ENCODE data around the gene RPS18.

DNA sequence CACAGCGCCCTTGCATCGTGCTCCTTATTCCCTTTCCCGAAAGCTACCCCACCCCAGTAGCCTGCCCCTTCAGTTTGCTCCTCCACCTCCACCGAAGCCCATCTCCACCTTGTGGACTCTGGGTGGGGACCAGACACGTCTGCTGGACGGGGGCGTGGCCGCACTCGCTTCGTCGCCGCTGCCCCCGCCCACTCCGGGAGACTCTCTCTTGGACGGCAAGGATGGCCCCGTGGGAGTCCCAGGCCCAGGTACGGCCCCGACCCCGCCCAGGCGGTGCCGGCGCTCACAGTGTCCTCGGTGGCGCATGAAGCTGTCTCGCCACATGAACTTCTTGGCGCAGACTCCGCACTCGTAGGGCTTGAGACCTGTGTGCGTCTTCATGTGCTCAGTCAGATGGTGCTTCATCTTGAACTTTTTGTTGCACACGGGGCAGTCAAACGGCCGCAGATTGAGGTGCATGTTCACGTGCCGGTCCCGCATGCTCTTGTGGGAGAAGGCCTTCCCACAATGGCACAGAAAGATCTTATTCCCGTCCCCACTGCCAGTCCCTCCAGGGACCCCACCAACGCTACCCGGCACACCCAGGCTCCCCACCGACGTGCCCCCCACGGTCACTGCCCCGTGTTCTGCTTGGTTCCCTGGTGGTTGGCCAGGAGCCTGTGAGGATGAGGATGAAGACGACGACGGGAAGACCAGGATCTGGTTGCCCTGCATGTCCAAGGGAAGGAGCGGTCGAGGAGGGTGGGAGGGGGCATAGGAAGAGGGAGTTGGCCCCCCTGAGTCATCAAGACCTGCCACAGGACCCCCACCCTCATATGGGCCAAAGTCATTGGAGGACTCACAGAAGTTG lies 43.3 kb downstream of the RPS18 start:
- TF ChIP-seq, protein P1, sequence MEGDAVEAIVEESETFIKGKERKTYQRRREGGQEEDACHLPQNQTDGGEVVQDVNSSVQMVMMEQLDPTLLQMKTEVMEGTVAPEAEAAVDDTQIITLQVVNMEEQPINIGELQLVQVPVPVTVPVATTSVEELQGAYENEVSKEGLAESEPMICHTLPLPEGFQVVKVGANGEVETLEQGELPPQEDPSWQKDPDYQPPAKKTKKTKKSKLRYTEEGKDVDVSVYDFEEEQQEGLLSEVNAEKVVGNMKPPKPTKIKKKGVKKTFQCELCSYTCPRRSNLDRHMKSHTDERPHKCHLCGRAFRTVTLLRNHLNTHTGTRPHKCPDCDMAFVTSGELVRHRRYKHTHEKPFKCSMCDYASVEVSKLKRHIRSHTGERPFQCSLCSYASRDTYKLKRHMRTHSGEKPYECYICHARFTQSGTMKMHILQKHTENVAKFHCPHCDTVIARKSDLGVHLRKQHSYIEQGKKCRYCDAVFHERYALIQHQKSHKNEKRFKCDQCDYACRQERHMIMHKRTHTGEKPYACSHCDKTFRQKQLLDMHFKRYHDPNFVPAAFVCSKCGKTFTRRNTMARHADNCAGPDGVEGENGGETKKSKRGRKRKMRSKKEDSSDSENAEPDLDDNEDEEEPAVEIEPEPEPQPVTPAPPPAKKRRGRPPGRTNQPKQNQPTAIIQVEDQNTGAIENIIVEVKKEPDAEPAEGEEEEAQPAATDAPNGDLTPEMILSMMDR (conservative IDR thresholded peaks at IDR 0.05 in 1 of 2, IDR thresholded peaks at IDR 0.05 in 1 of 2; ENCODE audit: low read depth in 1 of 2, low read length in 2 of 2) = no peak
- TF ChIP-seq EZH2 (IDR thresholded peaks at IDR 0.05; ENCODE audit: low read length, missing control alignments) = no peak

All from fibroblast of lung (primary cell).